ENCODE data around the gene SYT5. TPM values are rescaled to one million over a fixed set of nuclear protein-coding genes. Genes with fewer than 3 reads are reported as not detected.

The SYT5 gene
- polyA plus RNA-seq, 1 donor (not counting 4 experiments of a cell fraction or from before 2014, with no cell fraction given) = 0.33 TPM

- DNase-seq (ENCODE audit: low read depth, low spot score) = no peak
- H3K36me3 ChIP-seq (ENCODE audit: control insufficient read depth in 2 of 2, extremely low read depth in 1 of 2, insufficient read depth in 2 of 2, low read length in 2 of 2) = peaks cover 0 to 7% of the 10 kb centered on the region in 2 experiments
- FAIRE-seq = no peak
- H3K27me3 ChIP-seq (ENCODE audit: control insufficient read depth, extremely low read depth, insufficient read depth, low read length) = no peaks in the 10 kb centered on the region
- peaks cover 9% of the 10 kb centered on the region for H3K4me1 ChIP-seq (ENCODE audit: control insufficient read depth, extremely low read depth, insufficient read depth, low read length)
- no peaks in the 10 kb centered on the region for H3K9me3 ChIP-seq (ENCODE audit: control insufficient read depth, low read depth, low read length)
- no peak overlapping the region for H3K4me2 ChIP-seq (ENCODE audit: control insufficient read depth, extremely low read depth, insufficient read depth, low read depth, low read length)
- dilution Hi-C loops (cut with MboI; ENCODE audit: extremely low pct_ligation_motif_present, low sequenced_read_pairs) = no loop called here
- H3K9me1 ChIP-seq (ENCODE audit: control insufficient read depth, extremely low read depth, insufficient read depth, low read length) = no peaks in the 10 kb centered on the region
- no peak for TF ChIP-seq EZH2 (IDR thresholded peaks at IDR 0.05; ENCODE audit: low read length)
- no peak overlapping the region for H3K27ac ChIP-seq (ENCODE audit: control insufficient read depth, insufficient read depth, low read length)
- H2AFZ ChIP-seq (ENCODE audit: control insufficient read depth, low read length) = no peak overlapping the region
- H3K9ac ChIP-seq (ENCODE audit: control insufficient read depth, extremely low read depth, insufficient read depth, low read length) = no peak overlapping the region
- no peaks in the 10 kb centered on the region for H3K79me2 ChIP-seq (ENCODE audit: control insufficient read depth, insufficient read depth, low read length)
- H4K20me1 ChIP-seq (ENCODE audit: control insufficient read depth, extremely low read depth, insufficient read depth, low read length) = no peaks in the 10 kb centered on the region
- H3K4me3 ChIP-seq (ENCODE audit: control insufficient read depth in 2 of 3, extremely low read depth in 1 of 3, insufficient read depth in 2 of 3, low read depth in 1 of 3, low read length in 3 of 3) = no peak overlapping the region
These were observed 40.4 kb upstream of the SYT5 start for GRCh38 chr19:55220525-55220924.

- H3K4me2 ChIP-seq (ENCODE audit: control insufficient read depth, extremely low read depth, insufficient read depth, low read depth, low read length) = peak overlapping the region; percentile 89
- TF ChIP-seq CTCF (optimal IDR thresholded peaks at IDR 0.05 in 1 of 3, IDR thresholded peaks at IDR 0.05 in 1 of 3, conservative IDR thresholded peaks at IDR 0.05 in 1 of 3; ENCODE audit: extremely low read depth in 1 of 3, insufficient read depth in 2 of 3, low read length in 3 of 3) = peak in 1 of 3 experiments; percentile 6
- no peak for TF ChIP-seq EZH2 (IDR thresholded peaks at IDR 0.05; ENCODE audit: low read length)
- no peaks in the 10 kb centered on the region for H3K79me2 ChIP-seq (ENCODE audit: control insufficient read depth, insufficient read depth, low read length)
- H4K20me1 ChIP-seq (ENCODE audit: control insufficient read depth, extremely low read depth, insufficient read depth, low read length) = no peaks in the 10 kb centered on the region
- H3K27me3 ChIP-seq (ENCODE audit: control insufficient read depth, extremely low read depth, insufficient read depth, low read length) = no peaks in the 10 kb centered on the region
- H3K9me1 ChIP-seq (ENCODE audit: control insufficient read depth, extremely low read depth, insufficient read depth, low read length) = no peaks in the 10 kb centered on the region
- H3K4me1 ChIP-seq (ENCODE audit: control insufficient read depth, extremely low read depth, insufficient read depth, low read length) = peaks cover 9% of the 10 kb centered on the region
- peaks cover 0 to 2% of the 10 kb centered on the region in 2 experiments for H3K36me3 ChIP-seq (ENCODE audit: control insufficient read depth in 2 of 2, extremely low read depth in 1 of 2, insufficient read depth in 2 of 2, low read length in 2 of 2)
- dilution Hi-C loops (cut with MboI; ENCODE audit: extremely low pct_ligation_motif_present, low sequenced_read_pairs) = no loop called here
- FAIRE-seq (peak; percentile 87), DNase-seq (ENCODE audit: low read depth, low spot score) (peak; percentile 99)
- peak overlapping the region; percentile 64 for H3K27ac ChIP-seq (ENCODE audit: control insufficient read depth, insufficient read depth, low read length)
- H2AFZ ChIP-seq (ENCODE audit: control insufficient read depth, low read length) = no peak overlapping the region
- H3K9me3 ChIP-seq (ENCODE audit: control insufficient read depth, low read depth, low read length) = no peaks in the 10 kb centered on the region
- peak overlapping the region; percentile 65 for H3K9ac ChIP-seq (ENCODE audit: control insufficient read depth, extremely low read depth, insufficient read depth, low read length)
- H3K4me3 ChIP-seq (ENCODE audit: control insufficient read depth in 2 of 3, extremely low read depth in 1 of 3, insufficient read depth in 2 of 3, low read depth in 1 of 3, low read length in 3 of 3) = peak overlapping the region; percentile 12 to 66 (median 18)
These were observed 36.5 kb upstream of the SYT5 start for GRCh38 chr19:55216461-55217198.

Data from keratinocyte (primary cell).